Right lung (tissue), 5 donors: ENCODE measurements around the gene SRD5A2. TPM values are rescaled to one million over a fixed set of nuclear protein-coding genes. Genes with fewer than 3 reads are reported as not detected.
"Not testable (repeated sequence)": the region's sequence is repeated elsewhere in the genome, so short reads cannot be mapped to it uniquely, and the experiment has no call there.

ENCODE experiments used
- DNase-seq, 2 donors: peaks; one replicate each; pipeline ENCODE4 v3.0.0-alpha.2; 2013
- polyA plus RNA-seq, 5 donors: library from polyadenylated mRNA; unstranded; fragments of 120-200 nt; gene quantifications; one replicate each; pipeline versions ENCODE4 v1.2.1 to v1.2.3, GENCODE V29; 2013; ENCODE audit warnings: inconsistent platforms in 1 of 5, low replicate concordance in 1 of 5; ENCODE audit not compliant: insufficient read length in 5 of 5, insufficient read depth in 1 of 5

SRD5A2 gene
- polyA plus RNA-seq, 5 donors = 0.05 to 0.82 (median 0.49) TPM

GRCh38 chr2:31534636-31535035, 46.1 kb downstream of the SRD5A2 start:
- DNase-seq = no peak

- no peak for DNase-seq
Measured at GRCh38 chr2:31533036-31533435, 47.7 kb downstream of the SRD5A2 start.

- DNase-seq = no peak
Measured at GRCh38 chr2:31531101-31531500, 49.6 kb downstream of the SRD5A2 start.

GRCh38 chr2:31529256-31529655, 51.5 kb downstream of the SRD5A2 start:
- no peak for DNase-seq

GRCh38 chr2:31528823-31529222, 51.9 kb downstream of the SRD5A2 start:
- DNase-seq = no peak

GRCh38 chr2:31526946-31527732, 53.6 kb downstream of the SRD5A2 start:
- DNase-seq = no peak

- DNase-seq = no peak
Measured at GRCh38 chr2:31525876-31526275, 54.9 kb downstream of the SRD5A2 start.

GRCh38 chr2:31524592-31524991, 56.1 kb downstream of the SRD5A2 start:
- DNase-seq = no peak

GRCh38 chr2:31523871-31524492, 56.8 kb downstream of the SRD5A2 start:
- DNase-seq = peak; percentile 7 to 10

- DNase-seq = no peak
Measured at GRCh38 chr2:31522786-31523185, 58.0 kb downstream of the SRD5A2 start.

- DNase-seq = no peak
Measured at GRCh38 chr2:31517442-31518203, 63.1 kb downstream of the SRD5A2 start.

GRCh38 chr2:31515586-31515985, 65.2 kb downstream of the SRD5A2 start:
- DNase-seq = no peak

GRCh38 chr2:31513553-31513952, 67.2 kb downstream of the SRD5A2 start:
- DNase-seq = no peak

- DNase-seq = no peak
Measured at GRCh38 chr2:31511376-31511775, 69.4 kb downstream of the SRD5A2 start.

GRCh38 chr2:31505111-31505510, 75.6 kb downstream of the SRD5A2 start:
- DNase-seq = no peak

- no peak for DNase-seq
Measured at GRCh38 chr2:31504311-31504710, 76.4 kb downstream of the SRD5A2 start.

GRCh38 chr2:31496451-31496874, 84.3 kb downstream of the SRD5A2 start:
- DNase-seq = not testable (repeated sequence)

GRCh38 chr2:31489339-31489738, 91.4 kb downstream of the SRD5A2 start:
- not testable (repeated sequence) for DNase-seq

GRCh38 chr2:31483246-31483645, 97.5 kb downstream of the SRD5A2 start:
- no peak for DNase-seq

GRCh38 chr2:31476511-31477180, 104.1 kb downstream of the SRD5A2 start:
- no peak for DNase-seq

GRCh38 chr2:31475692-31476091, 105.0 kb downstream of the SRD5A2 start:
- no peak for DNase-seq

- DNase-seq = no peak
Measured at GRCh38 chr2:31474296-31474695, 106.4 kb downstream of the SRD5A2 start.
